ENCODE results near the gene ADAM19.
"Not testable (repeated sequence)": the region's sequence is repeated elsewhere in the genome, so short reads cannot be mapped to it uniquely, and the experiment has no call there.

The ADAM19 gene

DNA sequence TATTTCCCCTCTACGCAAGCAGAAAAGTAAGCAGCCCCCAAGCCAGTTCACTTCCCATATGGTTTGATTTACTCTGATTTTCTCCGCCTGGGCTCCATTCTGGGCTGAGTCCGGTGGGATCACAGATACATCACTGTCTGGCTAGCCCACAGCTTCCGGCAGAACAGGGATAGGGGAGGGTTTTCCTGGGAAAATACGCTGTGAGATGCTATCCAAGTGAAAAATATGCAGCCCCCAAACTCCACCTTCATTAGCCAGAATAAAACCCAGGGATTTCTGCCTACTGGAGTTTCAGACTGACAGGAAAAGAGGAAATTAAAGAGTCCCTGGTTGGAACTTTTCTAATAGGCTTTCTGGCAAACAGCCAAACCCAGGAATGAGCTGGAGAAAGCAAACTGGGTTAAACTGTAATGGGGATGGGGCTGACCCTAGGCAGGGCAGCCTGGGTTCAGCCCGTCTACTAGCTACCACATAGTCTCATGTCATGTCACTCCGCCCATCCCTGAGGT lies 132.5 kb downstream of the ADAM19 start:
- in situ Hi-C loops (cut with HindIII; ENCODE audit: low sequenced_read_pairs): no loop called here

DNA sequence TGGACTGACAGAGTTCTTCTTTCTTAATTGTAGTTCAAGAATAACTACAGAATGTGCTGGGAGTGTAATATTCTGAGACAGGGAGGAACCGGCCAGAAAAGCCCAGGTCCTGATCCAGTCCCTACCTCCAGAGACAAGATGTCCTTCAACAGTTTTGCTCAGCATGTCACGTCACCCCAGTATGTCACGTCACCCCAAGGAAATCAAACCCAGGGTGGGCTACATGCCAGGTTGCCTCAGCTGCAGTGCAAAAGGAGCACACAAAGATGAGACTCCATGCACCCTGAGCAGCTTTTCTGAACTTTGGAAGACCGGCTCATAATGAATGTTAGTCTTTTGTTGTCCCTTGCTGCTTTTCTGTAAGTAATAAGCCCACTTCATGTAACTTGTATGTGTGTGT lies 141.5 kb downstream of the ADAM19 start:
- in situ Hi-C loops (cut with HindIII; ENCODE audit: low sequenced_read_pairs): no loop called here

DNA sequence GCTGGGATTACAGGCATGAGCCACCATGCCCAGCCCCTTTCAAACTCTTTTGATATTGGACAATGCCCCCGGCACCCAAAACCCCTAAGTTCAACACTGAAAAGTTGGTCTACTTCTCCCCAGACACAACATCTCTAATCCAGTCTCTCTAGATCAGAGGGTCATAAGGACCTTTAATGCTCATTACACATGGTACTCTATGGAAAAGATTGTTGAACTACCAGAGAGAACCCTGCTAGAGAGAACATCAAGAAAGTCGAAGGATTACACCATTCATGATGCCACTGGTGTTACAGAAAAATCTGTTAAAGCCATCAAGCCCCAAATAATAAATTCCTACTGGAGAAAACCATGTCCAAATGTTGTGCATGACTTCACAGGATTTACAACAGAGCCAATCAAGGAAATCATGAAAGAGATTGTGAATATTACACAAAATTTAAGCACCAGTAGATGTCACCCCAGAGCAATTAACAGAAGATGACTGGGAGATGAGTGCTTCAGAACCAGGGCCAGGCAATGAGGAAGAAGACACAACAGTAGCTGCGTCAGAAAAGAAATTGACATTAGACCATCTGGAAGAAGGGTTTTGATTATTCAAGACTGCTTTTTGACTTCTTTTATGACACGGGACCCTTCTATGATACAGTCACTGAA lies 143.9 kb downstream of the ADAM19 start:
- in situ Hi-C loops (cut with HindIII; ENCODE audit: low sequenced_read_pairs): no loop called here

DNA sequence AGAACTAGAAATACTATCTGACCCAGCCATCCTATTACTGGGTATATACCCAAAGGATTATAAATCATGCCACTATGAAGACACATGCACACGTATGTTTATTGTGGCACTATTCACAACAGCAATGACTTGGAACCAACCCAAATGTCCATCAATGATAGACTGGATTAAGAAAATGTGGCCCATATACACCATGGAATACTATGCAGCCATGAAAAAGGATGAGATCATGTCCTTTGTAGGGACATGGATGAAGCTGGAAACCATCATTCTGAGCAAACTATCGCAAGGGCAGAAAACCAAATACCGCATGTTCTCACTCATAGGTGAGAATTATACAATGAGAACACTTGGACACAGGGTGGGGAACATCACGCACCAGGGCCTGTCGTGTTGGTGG lies 145.7 kb downstream of the ADAM19 start:
- in situ Hi-C loops (cut with HindIII; ENCODE audit: low sequenced_read_pairs): not testable (repeated sequence)

Measured in DLD1 (cell line).